CD14-positive monocyte (primary cell): ENCODE results near the gene ARL15. TPM values are rescaled to one million over a fixed set of nuclear protein-coding genes. Genes with fewer than 3 reads are reported as not detected.

Source experiments
- DNase-seq, 3 donors: peaks; one replicate each; pipeline ENCODE4 v3.0.0-alpha.2; 2011 to 2022
- H2AFZ ChIP-seq: 2 replicates; pipeline ENCODE4 v1.6.0; 2012; ENCODE audit warnings: mild to moderate bottlenecking, low read depth, low read length, inconsistent platforms; ENCODE audit not compliant: insufficient read depth, poor library complexity, severe bottlenecking
- H3K27ac ChIP-seq, 2 donors: 1 replicate in 1 of 2; 2 replicates in 1 of 2; pipeline ENCODE4 v1.5.1; 2012 to 2013; ENCODE audit warnings: low read length in 2 of 2, control low read depth in 1 of 2, inconsistent platforms in 1 of 2, low read depth in 1 of 2, mild to moderate bottlenecking in 1 of 2
- H3K27me3 ChIP-seq, 2 donors: one replicate each; pipeline versions ENCODE4 v1.6.0 to v1.6.1; 2011 to 2013; ENCODE audit warnings: low read length in 2 of 2; ENCODE audit not compliant: control insufficient read depth in 2 of 2, insufficient read depth in 2 of 2
- H3K36me3 ChIP-seq, 2 donors: replicated peaks in 1 of 2; 1 replicate in 1 of 2; 2 replicates in 1 of 2; pipeline versions ENCODE4 v1.5.1 to v1.6.1; 2012 to 2013; ENCODE audit warnings: low read length in 2 of 2, control low read depth in 1 of 2, inconsistent platforms in 1 of 2, mild to moderate bottlenecking in 1 of 2; ENCODE audit not compliant: insufficient read depth in 2 of 2, control insufficient read depth in 1 of 2
- H3K4me1 ChIP-seq, 2 donors: 1 replicate in 1 of 2; 2 replicates in 1 of 2; pipeline versions ENCODE4 v1.5.1 to v1.6.1; 2012 to 2013; ENCODE audit warnings: low read length in 2 of 2, control low read depth in 1 of 2, inconsistent platforms in 1 of 2, mild to moderate bottlenecking in 1 of 2, moderate library complexity in 1 of 2; ENCODE audit not compliant: insufficient read depth in 2 of 2, control insufficient read depth in 1 of 2
- H3K4me2 ChIP-seq: replicated peaks from 2 replicates; pipeline ENCODE3; 2012; ENCODE audit warnings: low read length, moderate library complexity, mild to moderate bottlenecking; ENCODE audit not compliant: poor library complexity, severe bottlenecking; ENCODE audit errors: extremely low read depth
- H3K4me3 ChIP-seq, 3 experiments: fragments of 200-600 bp in 1 of 3; sonication (generic) in 1 of 3; replicated peaks in 1 of 3; 1 replicate in 2 of 3; 2 replicates in 1 of 3; pipeline ENCODE4 v1.5.1; 2011 to 2013; ENCODE audit warnings: low read length in 3 of 3, mild to moderate bottlenecking in 3 of 3, control low read depth in 2 of 3, low read depth in 2 of 3, inconsistent platforms in 1 of 3, moderate library complexity in 1 of 3
- H3K79me2 ChIP-seq: 2 replicates; pipeline ENCODE4 v1.6.0; 2012; ENCODE audit warnings: mild to moderate bottlenecking, control low read depth, inconsistent platforms, low read length, moderate library complexity; ENCODE audit not compliant: insufficient read depth
- H3K9ac ChIP-seq: 2 replicates; pipeline ENCODE4 v1.6.0; 2017; ENCODE audit warnings: low read length, mild to moderate bottlenecking; ENCODE audit not compliant: insufficient read depth, poor library complexity, severe bottlenecking
- H3K9me3 ChIP-seq, 2 donors: replicated peaks in 1 of 2; 1 replicate in 1 of 2; 2 replicates in 1 of 2; pipeline versions ENCODE4 v1.5.1 to v1.6.1; 2012 to 2013; ENCODE audit warnings: low read length in 2 of 2, control low read depth in 1 of 2; ENCODE audit not compliant: control insufficient read depth in 1 of 2, insufficient read depth in 1 of 2
- H4K20me1 ChIP-seq: 2 replicates; pipeline ENCODE4 v1.6.0; 2012; ENCODE audit warnings: mild to moderate bottlenecking, low read length, control low read depth, moderate library complexity; ENCODE audit not compliant: insufficient read depth
- H3K27ac Mint-ChIP-seq, 7 donors: one replicate each; pipeline ENCODE4 v1.8.0; 2020; ENCODE audit warnings: mild to moderate bottlenecking in 7 of 7, mixed read lengths in 7 of 7, moderate library complexity in 6 of 7, inconsistent platforms in 2 of 7
- H3K27me3 Mint-ChIP-seq, 3 donors: one replicate each; pipeline ENCODE4 v1.8.0; 2021 to 2022; ENCODE audit warnings: low read depth in 3 of 3, mild to moderate bottlenecking in 3 of 3, mixed read lengths in 3 of 3, moderate library complexity in 3 of 3, inconsistent platforms in 1 of 3
- H3K36me3 Mint-ChIP-seq, 2 donors: one replicate each; pipeline ENCODE4 v1.8.0; 2020; ENCODE audit warnings: mixed read lengths in 2 of 2, inconsistent platforms in 1 of 2, mild to moderate bottlenecking in 1 of 2
- H3K4me1 Mint-ChIP-seq: one replicate; pipeline ENCODE4 v1.8.0; 2020; ENCODE audit warnings: mild to moderate bottlenecking, mixed read lengths
- H3K4me3 Mint-ChIP-seq, 2 donors: one replicate each; pipeline ENCODE4 v1.8.0; 2020; ENCODE audit warnings: mild to moderate bottlenecking in 2 of 2, mixed read lengths in 2 of 2, moderate library complexity in 1 of 2
- H3K9me3 Mint-ChIP-seq, 7 donors: one replicate each; pipeline ENCODE4 v1.8.0; 2020 to 2022; ENCODE audit warnings: mixed read lengths in 7 of 7, mild to moderate bottlenecking in 6 of 7, moderate library complexity in 6 of 7, inconsistent platforms in 2 of 7
- CTCF ChIP-seq: fragments of 200-600 bp; IDR thresholded peaks from one replicate; pipeline ENCODE4 v1.8.0; 2022; ENCODE audit warnings: antibody characterized with exemption, mild to moderate bottlenecking
- WGBS: methylation state at CpG from one replicate; pipeline ENCODE4 v1.1.5; 2013; ENCODE audit warnings: missing lambda C conversion rate; ENCODE audit not compliant: insufficient coverage; 5-methylcytosine and 5-hydroxymethylcytosine counted together
- intact Hi-C, 2 donors: fragments of 100-400 bp; cut with micrococcal nuclease; formaldehyde crosslinking; loops; one replicate each; pipeline versions ENCODE4 v1.15.0 to v1.15.1; 2023
- polyA plus RNA-seq, 3 donors: library from polyadenylated mRNA; depleted of rRNA in 1 of 3; unstranded in 2 of 3; stranded (reverse) in 1 of 3; fragments of 300-500 nt in 2 of 3; fragments of >200 nt in 1 of 3; fragmentation: Illumina TruSeq in 2 of 3; gene quantifications; 1 replicate in 2 of 3; 2 replicates in 1 of 3; pipeline ENCODE4 v1.2.3, GENCODE V29; 2012 to 2021

The ARL15 gene
- polyA plus RNA-seq, 3 donors, result 10.5 to 27.6 (median 18.0) TPM

DNA sequence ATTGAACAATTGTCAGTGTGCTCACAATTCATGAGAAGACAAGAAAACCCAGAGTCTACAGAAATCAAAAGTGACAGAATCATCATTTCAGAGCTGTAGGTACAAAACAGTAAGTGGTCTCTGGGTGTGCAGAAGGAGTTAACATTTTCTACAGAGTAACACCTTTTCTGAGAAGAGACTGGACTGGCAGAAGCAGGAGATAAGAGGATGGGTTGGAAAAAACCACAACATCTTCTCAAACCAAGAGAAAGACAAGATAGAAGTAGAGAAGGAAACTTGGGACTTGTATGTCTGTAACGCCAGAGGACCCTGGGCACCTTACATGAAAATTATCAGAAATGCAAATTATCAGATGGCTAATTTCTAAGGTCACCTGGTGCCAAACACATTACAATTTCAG, 82.6 kb downstream of the ARL15 start:
- H3K79me2 ChIP-seq, result peaks cover 9% of the 10 kb centered on the region
- WGBS, result no CpG with 5 or more reads among the region's 1 CpG
- no peak for TF ChIP-seq CTCF
- H3K9ac ChIP-seq, result no peak overlapping the region
- H2AFZ ChIP-seq, result no peak overlapping the region
- H3K36me3 ChIP-seq, result no peaks in the 10 kb centered on the region
- Mint-ChIP-seq H3K27me3 (peaks cover 0 to 1% (median 1%) of the 10 kb centered on the region in 3 donors), H3K36me3 (peaks cover 0 to 2% of the 10 kb centered on the region in 2 donors), H3K4me1 (peaks cover 15% of the 10 kb centered on the region), H3K27ac (no peak overlapping the region), H3K9me3 (peaks cover 0 to 2% (median 0%) of the 10 kb centered on the region in 7 donors), H3K4me3 (no peak overlapping the region)
- no peaks in the 10 kb centered on the region for H3K27me3 ChIP-seq
- H4K20me1 ChIP-seq, result peaks cover 91% of the 10 kb centered on the region
- no peak overlapping the region for H3K27ac ChIP-seq
- H3K4me2 ChIP-seq, result no peak overlapping the region
- no peak for DNase-seq
- intact Hi-C loops, result no loop called here
- H3K9me3 ChIP-seq, result no peaks in the 10 kb centered on the region
- no peak overlapping the region for H3K4me3 ChIP-seq
- no peaks in the 10 kb centered on the region for H3K4me1 ChIP-seq

DNA sequence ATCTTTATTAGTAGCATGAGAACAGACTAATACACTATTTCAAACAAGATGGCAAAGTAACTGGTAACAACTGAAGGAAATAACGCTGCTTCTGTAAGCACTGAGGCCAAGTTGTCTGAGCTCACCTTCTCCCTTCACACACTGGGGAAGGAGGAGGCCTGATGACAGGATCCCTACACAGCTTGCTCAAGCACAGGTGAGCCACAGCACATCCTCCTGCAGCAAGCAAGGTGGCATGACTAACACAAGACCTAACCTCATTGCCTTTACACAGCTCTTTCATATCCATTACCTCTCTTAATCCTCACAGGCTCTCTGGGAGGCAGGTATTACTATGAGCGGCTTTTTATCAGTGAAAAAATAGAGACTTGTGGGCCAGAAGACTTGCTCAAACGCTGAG, 83.3 kb downstream of the ARL15 start:
- peaks cover 0 to 1% (median 1%) of the 10 kb centered on the region in 3 donors for H3K27me3 Mint-ChIP-seq
- WGBS, result 100% methylated on average over 3 of the region's 3 CpGs
- intact Hi-C loops, result no loop called here
- peaks cover 0 to 2% (median 0%) of the 10 kb centered on the region in 7 donors for H3K9me3 Mint-ChIP-seq
- Histone ChIP-seq H3K9me3 (no peaks in the 10 kb centered on the region), H2AFZ (no peak overlapping the region), H3K79me2 (peaks cover 9% of the 10 kb centered on the region), H4K20me1 (peaks cover 91% of the 10 kb centered on the region), H3K36me3 (no peaks in the 10 kb centered on the region), H3K9ac (no peak overlapping the region), H3K4me3 (no peak overlapping the region), H3K27ac (no peak overlapping the region), H3K4me1 (no peaks in the 10 kb centered on the region), H3K4me2 (no peak overlapping the region), H3K27me3 (no peaks in the 10 kb centered on the region)
- peak overlapping the region in 1 of 7 donors; percentile 30 for H3K27ac Mint-ChIP-seq
- TF ChIP-seq CTCF, result no peak
- no peak for DNase-seq
- H3K36me3 Mint-ChIP-seq, result no peaks in the 10 kb centered on the region
- peaks cover 15% of the 10 kb centered on the region for H3K4me1 Mint-ChIP-seq
- no peak overlapping the region for H3K4me3 Mint-ChIP-seq
